ENCODE measurements around the gene CACNA2D3. TPM values are rescaled to one million over a fixed set of nuclear protein-coding genes. Genes with fewer than 3 reads are reported as not detected.

CACNA2D3 gene
- total RNA-seq, 1 donor from 2014 or later: 3.6 TPM

DNA sequence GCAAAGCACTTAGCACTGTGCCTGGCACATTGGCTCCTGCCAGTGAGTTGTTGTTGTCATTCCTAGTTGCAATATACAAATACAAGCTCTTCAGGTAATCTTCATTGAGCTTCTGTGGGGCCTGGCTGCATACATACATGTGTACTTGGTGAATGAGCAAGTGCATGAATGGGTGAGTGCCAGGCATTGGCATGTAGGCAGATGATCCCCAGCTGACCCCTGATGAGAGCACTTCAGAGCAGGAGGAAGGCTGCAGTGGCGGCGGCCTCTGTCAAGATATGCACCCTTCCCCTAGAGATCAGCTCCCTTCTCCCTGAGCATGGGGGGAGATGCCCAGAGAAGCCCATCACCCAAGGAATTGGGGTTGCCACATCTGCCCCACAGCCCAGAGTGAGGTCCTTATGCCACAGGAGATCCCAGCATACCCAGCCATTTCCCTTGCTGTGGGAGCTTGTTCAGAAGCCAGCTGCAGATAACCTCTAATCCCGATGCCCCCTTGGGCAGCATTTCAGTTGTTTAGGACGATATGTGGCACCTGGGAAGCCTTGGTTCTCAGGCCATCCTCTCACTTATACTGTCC is 8.8 kb downstream of the CACNA2D3 start:
- Histone ChIP-seq H3K36me3 (no peaks in the 10 kb centered on the region), H3K27ac (no peak overlapping the region), H3K9me3 (no peaks in the 10 kb centered on the region), H3K4me1 (no peaks in the 10 kb centered on the region), H3K4me3 (no peak overlapping the region), H3K27me3 (ENCODE audit: low read depth) (no peaks in the 10 kb centered on the region)
- no peak for DNase-seq
- no peak for TF ChIP-seq CTCF (IDR thresholded peaks at IDR 0.05)
- intact Hi-C loops (cut with DNase I): no loop called here
- ATAC-seq: no peak

DNA sequence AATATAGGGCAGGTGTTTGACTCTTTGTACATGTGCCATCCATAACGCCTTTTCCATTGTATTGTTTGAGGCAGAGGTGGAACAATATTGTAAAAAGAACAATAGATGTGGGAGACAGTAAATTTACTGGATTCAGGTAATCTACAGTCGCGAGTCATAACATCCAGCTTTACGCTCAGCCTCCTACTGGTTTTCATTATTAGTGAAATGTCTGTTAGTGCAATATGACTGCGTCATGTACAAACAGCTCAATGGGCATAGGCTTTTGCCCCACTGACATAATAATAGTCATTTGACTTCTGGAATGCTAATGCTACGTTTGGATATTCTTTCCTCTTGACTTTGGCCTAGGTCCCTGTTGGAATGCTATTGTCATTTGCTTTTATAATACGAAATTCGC is 9.5 kb downstream of the CACNA2D3 start:
- H3K4me3 ChIP-seq: no peak overlapping the region
- no peak for TF ChIP-seq CTCF (IDR thresholded peaks at IDR 0.05)
- H3K27me3 ChIP-seq (ENCODE audit: low read depth): no peaks in the 10 kb centered on the region
- DNase-seq (no peak), ATAC-seq (no peak)
- H3K36me3 ChIP-seq: no peaks in the 10 kb centered on the region
- H3K4me1 ChIP-seq: no peaks in the 10 kb centered on the region
- intact Hi-C loops (cut with DNase I): no loop called here
- no peak overlapping the region for H3K27ac ChIP-seq
- no peaks in the 10 kb centered on the region for H3K9me3 ChIP-seq

- no peak for ATAC-seq
These were observed 10.3 kb downstream of the CACNA2D3 start for GRCh38 chr3:54132685-54133084.

GRCh38 chr3:54133196-54133595 is 10.8 kb downstream of the CACNA2D3 start:
- no peaks in the 10 kb centered on the region for H3K36me3 ChIP-seq
- no peak overlapping the region for H3K27ac ChIP-seq
- no peaks in the 10 kb centered on the region for H3K4me1 ChIP-seq
- no peak for DNase-seq
- intact Hi-C loops (cut with DNase I): no loop called here
- TF ChIP-seq CTCF (IDR thresholded peaks at IDR 0.05): no peak
- H3K9me3 ChIP-seq: no peaks in the 10 kb centered on the region
- H3K4me3 ChIP-seq: no peak overlapping the region
- no peaks in the 10 kb centered on the region for H3K27me3 ChIP-seq (ENCODE audit: low read depth)
- ATAC-seq: no peak

More at GRCh38 chr3:54132685-54133084, 10.3 kb downstream of the CACNA2D3 start:
- Histone ChIP-seq H3K27ac (no peak overlapping the region), H3K36me3 (no peaks in the 10 kb centered on the region), H3K27me3 (ENCODE audit: low read depth) (no peaks in the 10 kb centered on the region), H3K4me3 (no peak overlapping the region), H3K4me1 (no peaks in the 10 kb centered on the region), H3K9me3 (no peaks in the 10 kb centered on the region)
- intact Hi-C loops (cut with DNase I): no loop called here
- TF ChIP-seq CTCF (IDR thresholded peaks at IDR 0.05): no peak
- no peak for DNase-seq

GRCh38 chr3:54134155-54134554 is 11.8 kb downstream of the CACNA2D3 start:
- DNase-seq: no peak
- ATAC-seq: no peak
- no peak overlapping the region for H3K27ac ChIP-seq
- H3K9me3 ChIP-seq: no peaks in the 10 kb centered on the region
- intact Hi-C loops (cut with DNase I): no loop called here
- H3K36me3 ChIP-seq: no peaks in the 10 kb centered on the region
- H3K4me3 ChIP-seq: no peak overlapping the region
- no peaks in the 10 kb centered on the region for H3K4me1 ChIP-seq
- TF ChIP-seq CTCF (IDR thresholded peaks at IDR 0.05): no peak
- H3K27me3 ChIP-seq (ENCODE audit: low read depth): no peaks in the 10 kb centered on the region
